GM12878 (cell line): Measurements from ENCODE around the gene SULT2B1. TPM values are rescaled to one million over a fixed set of nuclear protein-coding genes. Genes with fewer than 3 reads are reported as not detected.

Source experiments
- ATAC-seq: fragments of 200-7000 bp; cut with Tn5 transposase; 3 replicates; pipeline ENCODE4 v1.9.1; 2020; ENCODE audit warnings: mild to moderate bottlenecking, moderate library complexity
- BruUV-seq: library from RNA; stranded (reverse); fragments of 400-500 nt; replicated peaks from 2 replicates; lab custom pipeline; 2021; lab: Mats Ljungman, UMichigan
- CTCF ChIA-PET: fragments of 300-600 bp; sonication (Branson Sonifier 250); formaldehyde crosslinking; extraction: SDS; loops from one replicate; lab custom pipeline; 2021; ENCODE audit warnings: inconsistent platforms; lab: Yijun Ruan, JAX
- POLR2A ChIA-PET: fragments of 350-600 bp; formaldehyde crosslinking; extraction: SDS; loops from one replicate; lab custom pipeline; 2021; ENCODE audit warnings: inconsistent platforms; lab: Charles Lee
- RAD21 ChIA-PET: fragments of 300-600 bp; sonication (Branson Sonifier 250); formaldehyde crosslinking; loops from one replicate; lab custom pipeline; 2023; ENCODE audit warnings: antibody characterized with exemption; ENCODE audit not compliant: unreplicated experiment; lab: Charles Lee
- SMC1A ChIA-PET: fragments of 300-600 bp; sonication (Branson Sonifier 250); formaldehyde crosslinking; loops from one replicate; lab custom pipeline; 2023; ENCODE audit not compliant: unreplicated experiment, uncharacterized antibody; lab: Charles Lee
- DNase-seq: peaks from one replicate; pipeline ENCODE4 v3.0.0-alpha.2; 2011; ENCODE audit warnings: low read depth, low spot score
- FAIRE-seq: peaks from 3 replicates; lab custom pipeline; 2011; peaks lifted over from hg19 to GRCh38; lab: Jason Lieb, UNC
- H2AFZ ChIP-seq: 2 replicates; pipeline ENCODE4 v1.6.0; 2011; ENCODE audit warnings: low read depth, low read length, control low read depth; ENCODE audit not compliant: control insufficient read depth
- H3K27ac ChIP-seq: 2 replicates; pipeline ENCODE4 v1.5.1; 2011; ENCODE audit warnings: control low read depth; ENCODE audit not compliant: control insufficient read depth, insufficient read depth
- H3K27me3 ChIP-seq, 2 experiments: replicated peaks in 1 of 2; 2 replicates each; pipeline versions ENCODE4 v1.6.0 to v1.6.1; 2011; ENCODE audit warnings: low read length in 1 of 2; ENCODE audit not compliant: control insufficient read depth in 2 of 2, insufficient read depth in 2 of 2
- H3K36me3 ChIP-seq, 2 experiments: 2 replicates each; pipeline ENCODE4 v1.5.1; 2011; ENCODE audit warnings: low read length in 1 of 2; ENCODE audit not compliant: control insufficient read depth in 2 of 2, insufficient read depth in 2 of 2
- H3K4me1 ChIP-seq: 2 replicates; pipeline ENCODE4 v1.6.1; 2011; ENCODE audit warnings: mild to moderate bottlenecking, low read length, moderate library complexity, mixed read lengths; ENCODE audit not compliant: control insufficient read depth, insufficient read depth
- H3K4me2 ChIP-seq: 2 replicates; pipeline ENCODE4 v1.6.0; 2011; ENCODE audit warnings: control low read depth; ENCODE audit not compliant: control insufficient read depth, insufficient read depth
- H3K4me3 ChIP-seq: fragments of 200-600 bp; sonication (generic); 2 replicates; pipeline ENCODE4 v1.5.1; 2016
- H3K79me2 ChIP-seq: 2 replicates; pipeline ENCODE4 v1.6.0; 2011; ENCODE audit warnings: low read length; ENCODE audit not compliant: control insufficient read depth, insufficient read depth
- H3K9ac ChIP-seq: 2 replicates; pipeline ENCODE4 v1.8.0; 2011; ENCODE audit warnings: low read length, control low read depth, mixed read lengths; ENCODE audit not compliant: control insufficient read depth, insufficient read depth
- H3K9me3 ChIP-seq: replicated peaks from 3 replicates; pipeline ENCODE4 v1.5.1; 2011; ENCODE audit warnings: mild to moderate bottlenecking, low read length; ENCODE audit not compliant: control insufficient read depth, insufficient read depth
- H4K20me1 ChIP-seq: 2 replicates; pipeline ENCODE4 v1.6.0; 2011; ENCODE audit not compliant: control insufficient read depth, insufficient read depth
- CHD4 ChIP-seq: fragments of 200-600 bp; sonication (generic); IDR thresholded peaks from 2 replicates; pipeline ENCODE4 v1.6.1; 2016; ENCODE audit warnings: mild to moderate bottlenecking
- HDAC2 ChIP-seq: fragments of 200-600 bp; sonication (generic); IDR thresholded peaks from 2 replicates; pipeline ENCODE4 v1.6.1; 2017
- IRF5 ChIP-seq: fragments of 450-650 bp; IDR thresholded peaks from 2 replicates; pipeline ENCODE4 v1.6.1; 2017; ENCODE audit warnings: borderline replicate concordance
- MEF2B ChIP-seq: fragments of 450-650 bp; IDR thresholded peaks from 2 replicates; pipeline ENCODE4 v1.6.1; 2018; ENCODE audit warnings: mild to moderate bottlenecking, moderate library complexity; ENCODE audit not compliant: partially characterized antibody, poor library complexity, severe bottlenecking
- PAX5 ChIP-seq: IDR thresholded peaks from 2 replicates; pipeline ENCODE4 v1.6.1; 2011; ENCODE audit warnings: low read depth, low read length, borderline replicate concordance
- PML ChIP-seq: IDR thresholded peaks from 2 replicates; pipeline ENCODE4 v1.6.1; 2012; ENCODE audit warnings: low read length, inconsistent platforms
- RAD21 ChIP-seq: IDR thresholded peaks from 2 replicates; pipeline ENCODE4 v1.6.1; 2011; ENCODE audit warnings: mild to moderate bottlenecking, low read depth, low read length, moderate library complexity; ENCODE audit not compliant: insufficient read depth
- RCOR1 ChIP-seq: conservative IDR thresholded peaks from 2 replicates; pipeline ENCODE4 v1.6.1; 2012; ENCODE audit warnings: low read depth, low read length, improper control_type of control experiment
- SRF ChIP-seq, 2 experiments: IDR thresholded peaks; 2 replicates each; pipeline ENCODE4 v1.6.1; 2011; ENCODE audit warnings: low read depth in 2 of 2, low read length in 2 of 2, mild to moderate bottlenecking in 1 of 2, moderate library complexity in 1 of 2
- TCF7 ChIP-seq: IDR thresholded peaks from 2 replicates; pipeline ENCODE4 v1.6.1; 2014; ENCODE audit warnings: antibody characterized with exemption, borderline replicate concordance
- ZNF217 ChIP-seq: fragments of 450-650 bp; IDR thresholded peaks from 2 replicates; pipeline ENCODE4 v1.6.1; 2017; ENCODE audit warnings: antibody characterized with exemption, mild to moderate bottlenecking
- WGBS: methylation state at CpG from one replicate; pipeline ENCODE4 v1.1.6; 2016; ENCODE audit warnings: low lambda C conversion rate; ENCODE audit not compliant: insufficient replicate concordance, insufficient coverage; ENCODE audit errors: missing lambda C conversion rate; 5-methylcytosine and 5-hydroxymethylcytosine counted together
- in situ Hi-C: fragments of 300-500 bp; cut with MboI; formaldehyde crosslinking; loops from 9 replicates; pipeline ENCODE4 v1.14.3; 2018; ENCODE audit warnings: mixed read lengths
- intact Hi-C: fragments of 100-400 bp; cut with micrococcal nuclease; formaldehyde crosslinking; loops from one replicate; pipeline ENCODE4 v1.14.2; 2022; ENCODE audit not compliant: unreplicated experiment
- polyA plus RNA-seq, 11 experiments: library from polyadenylated mRNA; depleted of rRNA in 4 of 11; unstranded in 6 of 11; stranded (reverse) in 5 of 11; fragments of >200 nt; fragmentation: Nextera tagmentation in 4 of 11; fragmentation: Illumina TruSeq in 1 of 11; extraction: Ambion mirVana in 4 of 11; extraction: Trizol in 1 of 11; gene quantifications; 1 replicate in 1 of 11; 2 replicates in 10 of 11; pipeline versions ENCODE4 v1.2.1 to v1.2.3, GENCODE V29; 2011 to 2016; ENCODE audit warnings: inconsistent platforms in 2 of 11, missing spikeins in 2 of 11, low read depth in 1 of 11
- total RNA-seq, 4 experiments: library from RNA; depleted of rRNA in 3 of 4; stranded (reverse); fragments of >200 nt in 3 of 4; fragmentation: Illumina TruSeq in 1 of 4; extraction: Trizol in 1 of 4; gene quantifications; 2 replicates each; pipeline versions ENCODE4 v1.2.1 to v1.2.3, GENCODE V29; 2013 to 2021

SULT2B1 gene
- total and polyA plus RNA-seq, 10 of the 15 experiments (the other 5 are each of a cell fraction or from before 2014, with no cell fraction given), result 0.11 to 0.14 TPM; not detected in 8

GRCh38 chr19:48648134-48648533 is 96.2 kb downstream of the SULT2B1 start:
- no peaks in the 10 kb centered on the region for H3K9me3 ChIP-seq
- POLR2A ChIA-PET, result interaction anchor here (0.6 kb wide), 1 partner anchor 12 kb away, joined by 6 read pairs; no protein-coding TSS in a partner anchor

More at GRCh38 chr19:48648134-48648533, 96.2 kb downstream of the SULT2B1 start:
- FAIRE-seq, result no peak
- no peak overlapping the region for H2AFZ ChIP-seq
- H3K9ac ChIP-seq, result no peak overlapping the region
- H3K79me2 ChIP-seq, result no peaks in the 10 kb centered on the region
- no peak overlapping the region for H3K4me2 ChIP-seq
- ChIA-PET CTCF (no interaction called here), SMC1A (no interaction called here), RAD21 (interaction anchor here (0.6 kb wide), 1 partner anchor 192 kb away, joined by 3 read pairs; no protein-coding TSS in a partner anchor)
- H3K4me3 ChIP-seq, result no peak overlapping the region
- no peak for ATAC-seq
- no peaks in the 10 kb centered on the region for H3K27me3 ChIP-seq
- H3K4me1 ChIP-seq, result peaks cover 25% of the 10 kb centered on the region
- no peaks in the 10 kb centered on the region for H4K20me1 ChIP-seq
- H3K27ac ChIP-seq, result no peak overlapping the region
- no peaks in the 10 kb centered on the region for H3K36me3 ChIP-seq
- BruUV-seq, result no TSS peak
- DNase-seq, result no peak
- intact Hi-C loops, result loop anchor here (5.0 kb wide), 1 partner anchor 189 kb away; the partner anchor contains the start of gene HSD17B14
- no peak for TF ChIP-seq SRF (IDR thresholded peaks at IDR 0.05; ENCODE audit: low read depth in 2 of 2, low read length in 2 of 2)
- TF ChIP-seq ZNF217, result no peak
- no peak for TF ChIP-seq RCOR1
- TF ChIP-seq HDAC2, result no peak
- no peak for TF ChIP-seq TCF7
- no peak for TF ChIP-seq PAX5
- no peak for TF ChIP-seq PML
- no peak for TF ChIP-seq CHD4
- TF ChIP-seq RAD21, result no peak
- no peak for TF ChIP-seq IRF5
- TF ChIP-seq MEF2B, result no peak
- WGBS, result 50% methylated on average over 2 of the region's 2 CpGs
- in situ Hi-C loops, result loop anchor here (5.0 to 25.0 kb wide), 2 partner anchors 189 to 1239 kb away; partner anchors contain the start of genes AKT1S1, HSD17B14, IL4I1 and TBC1D17

Other genes with a start within 250 kb of the SULT2B1 start
Only the 7 nearest of the 22 such genes appear.
- gene CYTH2, start 82.8 kb upstream of the SULT2B1 start, total RNA-seq (2014; rRNA removed), result 18.5 and 24.6 TPM in 2 replicates
- gene CYTH2, start 82.8 kb upstream of the SULT2B1 start, total RNA-seq (2014; rRNA removed; fragmentation: Illumina TruSeq; extraction: Trizol), result 11.0 and 13.9 TPM in 2 replicates
- gene CYTH2, start 82.8 kb upstream of the SULT2B1 start, total RNA-seq (2021), result 28.2 and 29.9 TPM in 2 replicates
- 16.0 and 26.4 TPM in 2 replicates for gene CYTH2, start 82.8 kb upstream of the SULT2B1 start, polyA plus RNA-seq (2011; rRNA removed)
- gene CYTH2, start 82.8 kb upstream of the SULT2B1 start, polyA plus RNA-seq (2014; fragmentation: Illumina TruSeq; extraction: Trizol), result 8.6 and 18.8 TPM in 2 replicates
- gene CYTH2, start 82.8 kb upstream of the SULT2B1 start, polyA plus RNA-seq (2014; fragmentation: Nextera tagmentation; extraction: Ambion mirVana), result 1 to 10 TPM; 1.3 to 1.6 TPM
- gene CYTH2, start 82.8 kb upstream of the SULT2B1 start, polyA plus RNA-seq (2014; rRNA removed), result 26.6 and 28.7 TPM in 2 replicates
- gene CYTH2, start 82.8 kb upstream of the SULT2B1 start, polyA plus RNA-seq (2016; fragmentation: Nextera tagmentation; extraction: Ambion mirVana), result 10 to 100 TPM; 25.6 to 31.9 TPM
- under 0.01 and 0.05 TPM in 2 replicates for gene LMTK3, start 40.3 kb upstream of the SULT2B1 start, total RNA-seq (2014; rRNA removed)
- 0.04 TPM in 1 of 2 replicates, not detected in the other for gene LMTK3, start 40.3 kb upstream of the SULT2B1 start, total RNA-seq (2014; rRNA removed; fragmentation: Illumina TruSeq; extraction: Trizol)
- gene LMTK3, start 40.3 kb upstream of the SULT2B1 start, total RNA-seq (2021), result 0.28 and 0.51 TPM in 2 replicates
- 0.05 TPM in 1 of 2 replicates, not detected in the other for gene LMTK3, start 40.3 kb upstream of the SULT2B1 start, polyA plus RNA-seq (2011; rRNA removed)
- 0.01 TPM in 1 of 2 replicates, not detected in the other for gene LMTK3, start 40.3 kb upstream of the SULT2B1 start, polyA plus RNA-seq (2014; fragmentation: Illumina TruSeq; extraction: Trizol)
- gene LMTK3, start 40.3 kb upstream of the SULT2B1 start, polyA plus RNA-seq (2014; fragmentation: Nextera tagmentation; extraction: Ambion mirVana), result not detected
- gene LMTK3, start 40.3 kb upstream of the SULT2B1 start, polyA plus RNA-seq (2014; rRNA removed), result 0.14 and 0.27 TPM in 2 replicates
- gene LMTK3, start 40.3 kb upstream of the SULT2B1 start, polyA plus RNA-seq (2016; fragmentation: Nextera tagmentation; extraction: Ambion mirVana), result under 1 TPM in 1 of 2 experiments, not detected in 1; 0.03 TPM
- not detected in 2 replicates for gene SPACA4, start 54.6 kb downstream of the SULT2B1 start, total RNA-seq (2014; rRNA removed)
- not detected in 2 replicates for gene SPACA4, start 54.6 kb downstream of the SULT2B1 start, total RNA-seq (2014; rRNA removed; fragmentation: Illumina TruSeq; extraction: Trizol)
- gene SPACA4, start 54.6 kb downstream of the SULT2B1 start, total RNA-seq (2021), result not detected in 2 replicates
- not detected in 2 replicates for gene SPACA4, start 54.6 kb downstream of the SULT2B1 start, polyA plus RNA-seq (2011; rRNA removed)
- not detected in 2 replicates for gene SPACA4, start 54.6 kb downstream of the SULT2B1 start, polyA plus RNA-seq (2014; fragmentation: Illumina TruSeq; extraction: Trizol)
- gene SPACA4, start 54.6 kb downstream of the SULT2B1 start, polyA plus RNA-seq (2014; fragmentation: Nextera tagmentation; extraction: Ambion mirVana), result not detected
- gene SPACA4, start 54.6 kb downstream of the SULT2B1 start, polyA plus RNA-seq (2014; rRNA removed), result not detected in 2 replicates
- gene SPACA4, start 54.6 kb downstream of the SULT2B1 start, polyA plus RNA-seq (2016; fragmentation: Nextera tagmentation; extraction: Ambion mirVana), result not detected
- gene FAM83E, start 62.9 kb downstream of the SULT2B1 start, total RNA-seq (2014; rRNA removed), result 0.44 and 1.6 TPM in 2 replicates
- 0.31 and 0.88 TPM in 2 replicates for gene FAM83E, start 62.9 kb downstream of the SULT2B1 start, total RNA-seq (2014; rRNA removed; fragmentation: Illumina TruSeq; extraction: Trizol)
- gene FAM83E, start 62.9 kb downstream of the SULT2B1 start, total RNA-seq (2021), result 1.3 and 2.5 TPM in 2 replicates
- 0.10 and 0.29 TPM in 2 replicates for gene FAM83E, start 62.9 kb downstream of the SULT2B1 start, polyA plus RNA-seq (2011; rRNA removed)
- not detected in 2 replicates for gene FAM83E, start 62.9 kb downstream of the SULT2B1 start, polyA plus RNA-seq (2014; fragmentation: Illumina TruSeq; extraction: Trizol)
- gene FAM83E, start 62.9 kb downstream of the SULT2B1 start, polyA plus RNA-seq (2014; fragmentation: Nextera tagmentation; extraction: Ambion mirVana), result not detected
- gene FAM83E, start 62.9 kb downstream of the SULT2B1 start, polyA plus RNA-seq (2014; rRNA removed), result 0.35 and 0.72 TPM in 2 replicates
- under 1 TPM in 1 of 2 experiments, not detected in 1; 0.14 TPM for gene FAM83E, start 62.9 kb downstream of the SULT2B1 start, polyA plus RNA-seq (2016; fragmentation: Nextera tagmentation; extraction: Ambion mirVana)
- 3,864 and 4,267 TPM in 2 replicates for gene RPL18, start 67.0 kb downstream of the SULT2B1 start, total RNA-seq (2014; rRNA removed)
- gene RPL18, start 67.0 kb downstream of the SULT2B1 start, total RNA-seq (2014; rRNA removed; fragmentation: Illumina TruSeq; extraction: Trizol), result 2,138 and 2,306 TPM in 2 replicates
- gene RPL18, start 67.0 kb downstream of the SULT2B1 start, total RNA-seq (2021), result 2,548 and 2,593 TPM in 2 replicates
- 786 and 1,901 TPM in 2 replicates for gene RPL18, start 67.0 kb downstream of the SULT2B1 start, polyA plus RNA-seq (2011; rRNA removed)
- 1,711 and 2,137 TPM in 2 replicates for gene RPL18, start 67.0 kb downstream of the SULT2B1 start, polyA plus RNA-seq (2014; fragmentation: Illumina TruSeq; extraction: Trizol)
- 100 to 1,000 TPM; 393 to 844 TPM for gene RPL18, start 67.0 kb downstream of the SULT2B1 start, polyA plus RNA-seq (2014; fragmentation: Nextera tagmentation; extraction: Ambion mirVana)
- gene RPL18, start 67.0 kb downstream of the SULT2B1 start, polyA plus RNA-seq (2014; rRNA removed), result 3,670 and 3,986 TPM in 2 replicates
- 1,000 to 10,000 TPM; 1,291 to 1,299 TPM for gene RPL18, start 67.0 kb downstream of the SULT2B1 start, polyA plus RNA-seq (2016; fragmentation: Nextera tagmentation; extraction: Ambion mirVana)
- 12.4 and 15.9 TPM in 2 replicates for gene SPHK2, start 67.3 kb downstream of the SULT2B1 start, total RNA-seq (2014; rRNA removed)
- gene SPHK2, start 67.3 kb downstream of the SULT2B1 start, total RNA-seq (2014; rRNA removed; fragmentation: Illumina TruSeq; extraction: Trizol), result 6.5 and 7.1 TPM in 2 replicates
- 33.1 and 40.5 TPM in 2 replicates for gene SPHK2, start 67.3 kb downstream of the SULT2B1 start, total RNA-seq (2021)
- gene SPHK2, start 67.3 kb downstream of the SULT2B1 start, polyA plus RNA-seq (2011; rRNA removed), result 3.0 and 5.7 TPM in 2 replicates
- gene SPHK2, start 67.3 kb downstream of the SULT2B1 start, polyA plus RNA-seq (2014; fragmentation: Illumina TruSeq; extraction: Trizol), result 2.2 and 4.7 TPM in 2 replicates
- gene SPHK2, start 67.3 kb downstream of the SULT2B1 start, polyA plus RNA-seq (2014; fragmentation: Nextera tagmentation; extraction: Ambion mirVana), result under 1 TPM; 0.37 to 0.75 TPM
- gene SPHK2, start 67.3 kb downstream of the SULT2B1 start, polyA plus RNA-seq (2014; rRNA removed), result 26.4 and 31.5 TPM in 2 replicates
- 10 to 100 TPM; 29.7 to 31.7 TPM for gene SPHK2, start 67.3 kb downstream of the SULT2B1 start, polyA plus RNA-seq (2016; fragmentation: Nextera tagmentation; extraction: Ambion mirVana)
- 10.5 and 10.6 TPM in 2 replicates for gene DBP, start 85.2 kb downstream of the SULT2B1 start, total RNA-seq (2014; rRNA removed)
- gene DBP, start 85.2 kb downstream of the SULT2B1 start, total RNA-seq (2014; rRNA removed; fragmentation: Illumina TruSeq; extraction: Trizol), result 7.0 and 8.1 TPM in 2 replicates
- 6.7 and 7.3 TPM in 2 replicates for gene DBP, start 85.2 kb downstream of the SULT2B1 start, total RNA-seq (2021)
- 6.0 and 9.8 TPM in 2 replicates for gene DBP, start 85.2 kb downstream of the SULT2B1 start, polyA plus RNA-seq (2011; rRNA removed)
- 5.0 and 5.1 TPM in 2 replicates for gene DBP, start 85.2 kb downstream of the SULT2B1 start, polyA plus RNA-seq (2014; fragmentation: Illumina TruSeq; extraction: Trizol)
- 1 to 10 TPM; 2.0 to 2.6 TPM for gene DBP, start 85.2 kb downstream of the SULT2B1 start, polyA plus RNA-seq (2014; fragmentation: Nextera tagmentation; extraction: Ambion mirVana)
- gene DBP, start 85.2 kb downstream of the SULT2B1 start, polyA plus RNA-seq (2014; rRNA removed), result 9.4 and 9.7 TPM in 2 replicates
- 1 to 10 TPM; 4.0 to 7.1 TPM for gene DBP, start 85.2 kb downstream of the SULT2B1 start, polyA plus RNA-seq (2016; fragmentation: Nextera tagmentation; extraction: Ambion mirVana)